Right lobe of liver (tissue), 4 donors: ENCODE measurements around the gene JUN.

Experiments
- POLR2A ChIP-seq: fragments of 450-650 bp; IDR thresholded peaks from one replicate; pipeline ENCODE4 v1.6.1; 2017; ENCODE audit warnings: antibody characterized with exemption, mild to moderate bottlenecking
- TF ChIP-seq, protein P1 (sequence below), 4 donors: fragments of 200-600 bp in 3 of 4; fragments of 450-650 bp in 1 of 4; IDR thresholded peaks; one replicate each; pipeline versions ENCODE4 v1.5.1 to v1.8.0; 2016 to 2022; ENCODE audit warnings: antibody characterized with exemption in 4 of 4, mild to moderate bottlenecking in 2 of 4
- donor health status: DM: no; HTN: no; CAD: no.
- donor health status: DM: no; HTN: no; CAD: no.
- donor health status: DM: no; HTN: yes; CAD: no.

DNA sequence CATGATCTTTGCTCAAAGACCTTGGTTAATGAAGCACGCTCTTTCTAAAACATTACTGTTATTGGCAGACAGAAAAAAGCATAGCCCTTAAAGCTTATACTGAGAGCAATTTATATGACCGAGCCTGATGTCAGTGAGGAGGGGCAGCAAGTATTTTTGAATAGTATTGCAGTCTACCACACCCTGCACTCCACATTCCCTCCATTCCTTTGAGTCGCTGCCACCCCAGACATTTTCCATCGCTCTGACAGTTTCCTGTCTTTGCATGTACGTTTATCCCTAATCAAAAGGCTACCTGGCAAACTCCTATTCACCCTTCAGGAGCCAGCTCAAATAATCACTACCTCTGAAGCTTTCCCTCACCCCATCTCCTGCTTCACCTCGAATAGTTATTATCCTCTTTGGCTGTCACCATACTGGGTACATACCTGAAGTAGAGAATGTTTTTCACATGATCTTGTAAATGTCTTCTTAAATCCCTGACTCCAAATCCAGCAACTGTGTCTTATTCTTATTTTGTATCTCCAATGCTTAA lies 5.5 kb upstream of the JUN start:
- TF ChIP-seq, protein P1, sequence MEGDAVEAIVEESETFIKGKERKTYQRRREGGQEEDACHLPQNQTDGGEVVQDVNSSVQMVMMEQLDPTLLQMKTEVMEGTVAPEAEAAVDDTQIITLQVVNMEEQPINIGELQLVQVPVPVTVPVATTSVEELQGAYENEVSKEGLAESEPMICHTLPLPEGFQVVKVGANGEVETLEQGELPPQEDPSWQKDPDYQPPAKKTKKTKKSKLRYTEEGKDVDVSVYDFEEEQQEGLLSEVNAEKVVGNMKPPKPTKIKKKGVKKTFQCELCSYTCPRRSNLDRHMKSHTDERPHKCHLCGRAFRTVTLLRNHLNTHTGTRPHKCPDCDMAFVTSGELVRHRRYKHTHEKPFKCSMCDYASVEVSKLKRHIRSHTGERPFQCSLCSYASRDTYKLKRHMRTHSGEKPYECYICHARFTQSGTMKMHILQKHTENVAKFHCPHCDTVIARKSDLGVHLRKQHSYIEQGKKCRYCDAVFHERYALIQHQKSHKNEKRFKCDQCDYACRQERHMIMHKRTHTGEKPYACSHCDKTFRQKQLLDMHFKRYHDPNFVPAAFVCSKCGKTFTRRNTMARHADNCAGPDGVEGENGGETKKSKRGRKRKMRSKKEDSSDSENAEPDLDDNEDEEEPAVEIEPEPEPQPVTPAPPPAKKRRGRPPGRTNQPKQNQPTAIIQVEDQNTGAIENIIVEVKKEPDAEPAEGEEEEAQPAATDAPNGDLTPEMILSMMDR (IDR thresholded peaks at IDR 0.05) = no peak
- TF ChIP-seq POLR2A = no peak
